DMS114 treated with DMSO at 0.1 percent for 48 hours (cell line): ENCODE measurements around the gene P2RY4.
"Not testable (repeated sequence)": the region's sequence is repeated elsewhere in the genome, so short reads cannot be mapped to it uniquely, and the experiment has no call there.

Experiments used
- DNase-seq: peaks from one replicate; lab custom pipeline; 2025; ENCODE audit not compliant: unreplicated experiment; lab: John Stamatoyannopoulos, UW

P2RY4 gene

DNA sequence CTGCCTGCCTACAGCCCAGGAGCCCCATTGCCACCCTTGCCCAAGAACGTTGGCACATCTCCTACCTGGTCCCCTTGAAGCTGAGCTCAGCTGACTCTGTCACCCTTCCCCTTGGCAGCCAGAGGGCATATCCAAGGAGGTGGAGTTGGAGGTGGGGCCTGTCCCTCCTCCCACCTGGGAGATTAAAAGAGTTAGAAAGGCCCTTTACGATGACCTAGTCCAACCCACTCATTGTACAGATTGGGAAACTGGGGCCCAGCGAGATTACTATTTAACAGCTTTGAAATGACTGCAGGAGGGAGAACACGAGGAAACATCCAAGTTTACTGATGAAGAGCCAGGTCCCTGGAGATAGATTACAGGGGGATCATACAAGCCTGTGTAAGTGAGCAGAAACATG lies at the start of gene P2RY4:
TSS of gene P2RY4 (minus strand) at position 101 of the 400 bp plus-strand sequence. CDS start 580 bp downstream, outside the sequence.
- no peak for DNase-seq

DNA sequence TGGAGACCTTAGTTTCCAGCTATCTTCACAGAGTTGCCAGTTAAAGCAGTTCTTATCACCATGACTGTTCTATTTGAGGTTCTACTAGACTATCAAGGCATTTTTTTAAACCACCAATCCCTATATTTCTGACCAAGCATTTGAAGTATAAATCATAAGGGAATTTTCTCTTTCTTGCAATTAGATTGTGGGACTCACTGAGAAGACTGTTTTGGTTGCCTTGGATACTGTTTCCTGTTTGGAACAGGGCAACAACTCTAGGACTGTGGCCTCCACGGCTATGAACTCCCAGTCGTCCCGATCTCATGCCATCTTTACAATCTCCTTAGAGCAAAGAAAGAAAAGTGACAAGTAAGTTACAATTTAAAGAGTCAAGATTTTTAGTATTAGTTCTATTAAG lies 41.7 kb upstream of the P2RY4 start:
- no peak for DNase-seq

DNA sequence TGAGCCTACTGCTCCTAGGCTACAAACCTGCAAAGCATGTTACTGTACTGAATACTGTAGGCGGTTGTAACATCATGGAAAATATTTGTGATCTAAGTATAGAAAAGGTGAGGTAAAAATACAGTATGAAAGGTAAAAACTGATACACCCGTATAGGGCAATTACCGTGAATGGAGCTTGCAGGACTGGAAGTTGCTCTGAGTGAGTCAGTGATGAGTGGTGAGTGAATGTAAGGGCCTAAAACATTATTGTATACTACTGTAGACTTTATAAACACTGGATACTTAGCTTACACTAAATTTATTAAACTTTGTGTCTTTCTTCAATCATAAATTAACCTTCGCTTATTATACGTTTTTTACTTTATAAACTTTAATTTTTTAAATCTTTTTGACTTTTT lies 33.6 kb upstream of the P2RY4 start:
- DNase-seq, result no peak

DNA sequence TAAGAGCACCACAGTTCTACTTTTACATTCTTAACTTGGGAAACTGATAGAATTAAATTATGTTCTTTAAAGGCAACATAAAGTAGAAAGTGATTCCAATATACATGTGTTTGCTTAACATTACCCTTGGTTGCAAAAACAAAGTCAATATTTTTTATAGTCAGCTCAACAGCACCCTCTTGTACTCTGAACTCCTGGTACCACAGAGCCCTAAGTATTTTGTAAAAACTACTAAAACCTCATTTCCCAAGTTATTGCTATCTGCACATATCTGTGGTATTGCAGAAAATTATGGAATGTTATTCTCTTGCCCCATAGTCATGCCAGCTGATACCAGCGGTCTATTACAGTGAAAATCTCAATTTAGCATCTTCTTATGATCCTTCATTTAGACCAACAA lies 32.8 kb upstream of the P2RY4 start:
- no peak for DNase-seq

DNA sequence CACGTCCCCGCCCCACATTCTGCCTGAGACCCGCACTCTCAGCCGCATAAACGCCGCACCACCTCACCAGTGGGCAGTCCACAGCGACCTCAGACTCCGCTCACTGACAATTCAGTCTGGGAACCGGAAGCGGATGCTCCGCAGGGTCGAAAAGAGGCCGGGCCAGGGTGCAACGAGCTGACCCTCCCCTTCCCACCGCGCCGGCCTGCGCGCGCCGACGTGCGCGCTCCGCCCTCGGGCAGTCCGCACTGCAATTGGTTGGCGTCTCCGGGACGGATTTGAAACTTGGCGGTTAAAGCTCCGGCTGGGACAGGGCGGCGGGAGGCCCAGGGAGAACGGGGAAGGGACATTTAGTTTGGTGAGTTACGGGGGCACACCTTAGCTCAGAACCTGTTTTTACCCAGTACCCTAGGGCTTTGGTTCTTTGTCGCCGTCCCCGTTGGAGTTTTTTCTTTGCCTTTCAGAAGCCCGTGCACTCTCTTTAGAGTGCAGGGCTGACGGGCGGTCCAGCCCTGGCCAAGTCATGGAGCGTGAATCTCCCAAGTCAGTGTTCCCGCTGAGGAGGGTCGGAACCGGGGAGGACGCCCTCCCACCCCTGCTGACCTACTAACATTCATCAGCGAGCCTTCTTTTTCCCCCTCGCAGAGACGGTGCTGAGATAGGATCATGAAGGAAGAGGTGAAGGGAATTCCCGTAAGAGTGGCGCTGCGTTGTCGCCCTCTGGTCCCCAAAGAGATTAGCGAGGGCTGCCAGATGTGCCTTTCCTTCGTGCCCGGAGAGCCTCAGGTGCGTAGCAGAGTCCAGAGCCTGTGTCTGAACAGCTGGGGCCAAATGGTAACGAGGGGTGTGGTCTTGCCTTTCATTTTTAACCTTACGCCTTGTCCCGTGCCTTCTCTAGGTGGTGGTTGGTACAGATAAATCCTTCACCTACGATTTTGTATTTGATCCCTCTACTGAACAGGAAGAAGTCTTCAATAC lies 30.1 kb upstream of the P2RY4 start, which contains the start of the genes KIF4A and PDZD11:
TSS of gene KIF4A (plus strand) at position 312 of the 978 bp plus-strand sequence. CDS start at position 667, 355 bp downstream.
TSS of gene PDZD11 (minus strand) at position 135 of the 978 bp plus-strand sequence. CDS start 586 bp downstream, outside the sequence.
- peak; percentile 78 for DNase-seq

DNA sequence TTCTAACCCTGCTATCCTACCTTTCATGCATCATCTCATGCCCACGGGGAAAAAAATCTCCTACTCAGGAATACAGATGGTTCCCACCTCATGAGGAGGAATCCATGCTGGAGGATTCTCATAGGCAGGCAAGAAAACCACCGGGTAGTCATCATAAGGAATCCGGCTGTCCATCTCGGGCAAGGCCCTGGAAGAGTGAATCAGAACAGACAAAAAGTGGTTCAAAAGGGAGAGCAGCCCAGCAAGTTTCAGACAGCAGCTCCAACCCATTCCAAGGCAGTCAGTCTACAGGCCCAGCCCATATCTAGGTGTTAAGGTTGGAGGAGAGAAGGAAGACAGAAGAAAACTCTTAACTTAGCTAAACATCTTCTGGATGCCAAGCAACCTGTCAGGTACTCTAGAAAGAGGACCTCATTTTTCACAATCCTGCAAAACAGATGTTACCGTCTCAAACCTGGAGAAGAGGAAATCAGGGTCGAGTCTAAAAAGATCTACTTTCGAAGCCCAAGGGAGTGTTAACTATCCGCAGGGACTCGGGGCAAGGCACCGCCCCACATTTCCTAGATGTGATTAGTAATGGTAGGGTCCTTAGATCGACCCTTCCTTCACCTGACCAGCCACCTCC lies 29.3 kb upstream of the P2RY4 start:
- no peak for DNase-seq

DNA sequence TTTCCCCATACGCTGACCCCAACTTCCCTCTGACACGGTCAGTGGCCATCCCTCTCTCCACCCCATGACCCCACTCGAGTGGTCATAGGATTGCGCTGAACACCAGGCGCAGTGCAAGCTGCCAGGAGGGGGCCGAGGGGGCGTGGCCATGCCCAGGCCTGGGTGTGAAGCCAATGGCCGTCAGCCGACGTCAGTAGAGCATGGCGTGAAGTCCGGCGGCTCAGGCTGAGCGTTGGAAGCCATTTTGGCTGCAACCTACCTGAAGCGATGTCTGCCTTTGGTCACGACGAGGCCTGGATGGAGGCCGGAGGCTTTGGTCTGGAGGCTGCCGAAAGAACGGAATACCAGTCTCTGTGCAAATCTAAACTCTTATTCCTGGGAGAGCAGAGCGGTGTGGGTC lies 21.9 kb upstream of the P2RY4 start, which contains the start of gene RAB41:
TSS of gene RAB41 (plus strand) at position 222 of the 400 bp plus-strand sequence. CDS start at position 268, 46 bp downstream.
- DNase-seq, result no peak

DNA sequence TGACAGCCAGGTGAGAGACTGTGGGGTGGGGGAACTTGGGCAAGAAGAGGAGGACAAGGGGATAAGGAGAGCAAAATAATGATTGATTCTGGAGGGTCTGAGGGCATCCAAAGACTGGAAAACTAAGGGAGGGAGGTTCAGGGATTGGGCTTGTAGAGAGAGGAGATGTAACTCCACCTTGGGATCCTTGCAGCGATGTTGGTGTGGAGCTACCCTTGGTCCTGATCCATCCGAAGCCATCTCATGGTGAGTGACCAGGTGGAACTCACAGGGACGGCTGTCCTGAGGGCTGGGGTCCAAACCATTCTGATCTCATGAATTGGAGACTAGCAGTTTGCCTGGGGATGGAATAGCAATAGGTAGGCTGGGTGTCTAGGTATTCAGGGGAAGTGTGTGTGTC lies 20.6 kb upstream of the P2RY4 start:
- DNase-seq, result no peak

DNA sequence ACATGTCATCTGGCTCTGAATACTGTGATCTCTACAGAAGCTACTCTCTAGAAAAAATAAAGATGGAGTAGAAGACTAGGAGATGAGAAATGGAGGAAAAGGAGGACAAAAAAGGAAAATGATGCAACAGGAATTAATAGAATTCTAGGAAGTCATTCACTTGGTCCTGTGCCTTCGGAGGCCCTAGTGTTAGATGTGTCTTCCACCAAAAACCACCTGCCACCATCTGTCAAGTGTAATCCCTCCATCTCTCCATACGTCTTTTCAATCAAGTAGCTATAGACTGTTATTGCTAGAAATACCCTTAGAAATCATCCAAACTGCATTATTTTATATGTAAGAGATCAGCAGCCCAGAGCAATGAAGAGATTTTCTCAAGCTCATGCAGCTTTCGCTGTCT lies 19.1 kb upstream of the P2RY4 start:
- DNase-seq, result no peak

DNA sequence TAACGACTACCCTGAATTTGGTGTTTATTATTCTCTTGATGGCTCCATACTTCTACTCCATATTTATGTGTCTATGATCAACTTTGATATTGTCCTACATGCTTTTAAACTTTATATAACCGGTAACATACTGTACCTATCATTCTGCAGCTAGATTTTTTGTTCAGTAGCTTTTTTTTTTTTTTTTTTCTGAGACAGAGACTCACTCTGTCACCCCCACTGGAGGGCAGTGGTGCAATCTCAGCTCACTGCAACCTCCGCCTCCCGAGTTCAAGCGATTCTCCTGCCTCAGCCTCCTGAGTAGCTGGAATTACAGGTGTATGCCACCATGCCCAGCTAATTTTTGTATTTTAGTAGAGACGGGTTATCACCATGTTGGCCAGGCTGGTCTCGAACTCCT lies 14.0 kb upstream of the P2RY4 start:
- DNase-seq, result not testable (repeated sequence)

DNA sequence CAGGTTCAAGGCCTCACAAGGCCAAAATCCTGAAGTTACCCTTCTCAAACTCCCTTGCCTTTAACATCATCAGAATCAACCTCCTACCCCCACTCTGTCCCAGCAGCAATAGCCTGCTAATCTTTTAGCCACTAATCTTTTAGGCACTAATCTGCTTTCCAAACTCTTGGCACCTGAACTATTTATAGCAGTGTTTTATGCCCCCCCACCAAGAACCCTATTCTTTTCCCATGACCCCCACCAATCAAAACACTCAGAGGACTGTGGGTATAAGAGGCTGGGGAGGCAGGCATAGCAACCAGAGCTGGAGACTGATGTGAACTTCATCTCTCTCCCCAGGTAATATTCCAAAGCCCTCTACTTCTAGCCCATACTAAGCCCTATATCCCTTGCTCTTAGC lies 8.0 kb upstream of the P2RY4 start, which contains the start of gene ARR3:
TSS of gene ARR3 (plus strand) at position 301 of the 400 bp plus-strand sequence. CDS start 1,052 bp downstream, outside the sequence.
- DNase-seq, result no peak

DNA sequence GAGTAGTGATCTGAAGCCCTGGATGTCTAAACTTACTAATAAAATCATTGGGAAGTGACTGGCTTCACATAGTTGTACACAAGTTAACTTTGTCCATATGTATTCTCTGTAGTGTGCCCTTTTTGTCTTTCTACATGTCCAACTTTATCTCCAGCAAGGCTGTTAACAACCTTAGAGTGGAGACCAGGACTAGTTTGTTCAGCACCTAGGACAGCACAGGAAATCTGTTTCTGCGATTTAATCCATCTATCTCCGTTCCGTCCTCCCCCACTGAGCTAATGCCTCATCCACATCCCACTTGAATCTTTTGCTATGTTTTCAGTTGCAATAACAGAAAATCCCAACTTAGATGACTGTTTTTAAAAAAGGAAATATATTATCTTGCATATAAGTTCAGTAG lies 4.8 kb upstream of the P2RY4 start:
- DNase-seq, result no peak

DNA sequence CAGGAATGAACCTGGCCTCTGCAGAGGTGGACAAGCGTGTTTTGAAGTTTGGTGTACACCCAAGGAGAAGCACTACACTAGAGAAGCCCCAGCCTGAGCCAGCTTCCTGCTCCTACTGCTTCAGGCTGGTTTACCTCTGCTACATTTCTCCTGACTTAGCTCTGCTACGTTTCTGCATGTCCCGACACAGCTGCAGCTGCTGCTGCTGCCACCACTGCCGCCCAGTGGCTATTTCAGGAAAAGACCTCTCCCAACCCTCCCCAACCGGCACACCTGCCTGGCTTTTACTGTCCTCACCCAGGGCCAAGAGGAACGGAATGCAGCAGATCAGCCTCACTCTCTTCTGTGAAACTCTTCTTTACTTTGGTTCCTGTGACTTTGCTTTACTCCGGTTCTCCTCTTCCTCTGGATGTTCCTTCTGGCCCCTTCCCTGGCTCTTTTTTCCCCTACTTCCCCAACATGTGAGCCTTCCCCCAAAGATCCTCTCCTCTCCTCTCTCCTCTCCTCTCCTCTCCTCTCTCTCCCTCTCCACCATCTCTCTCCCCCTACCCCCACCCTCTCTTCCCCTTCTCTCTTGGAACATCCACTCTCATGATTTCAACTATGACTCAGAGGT lies 3.1 kb upstream of the P2RY4 start:
- DNase-seq, result no peak

DNA sequence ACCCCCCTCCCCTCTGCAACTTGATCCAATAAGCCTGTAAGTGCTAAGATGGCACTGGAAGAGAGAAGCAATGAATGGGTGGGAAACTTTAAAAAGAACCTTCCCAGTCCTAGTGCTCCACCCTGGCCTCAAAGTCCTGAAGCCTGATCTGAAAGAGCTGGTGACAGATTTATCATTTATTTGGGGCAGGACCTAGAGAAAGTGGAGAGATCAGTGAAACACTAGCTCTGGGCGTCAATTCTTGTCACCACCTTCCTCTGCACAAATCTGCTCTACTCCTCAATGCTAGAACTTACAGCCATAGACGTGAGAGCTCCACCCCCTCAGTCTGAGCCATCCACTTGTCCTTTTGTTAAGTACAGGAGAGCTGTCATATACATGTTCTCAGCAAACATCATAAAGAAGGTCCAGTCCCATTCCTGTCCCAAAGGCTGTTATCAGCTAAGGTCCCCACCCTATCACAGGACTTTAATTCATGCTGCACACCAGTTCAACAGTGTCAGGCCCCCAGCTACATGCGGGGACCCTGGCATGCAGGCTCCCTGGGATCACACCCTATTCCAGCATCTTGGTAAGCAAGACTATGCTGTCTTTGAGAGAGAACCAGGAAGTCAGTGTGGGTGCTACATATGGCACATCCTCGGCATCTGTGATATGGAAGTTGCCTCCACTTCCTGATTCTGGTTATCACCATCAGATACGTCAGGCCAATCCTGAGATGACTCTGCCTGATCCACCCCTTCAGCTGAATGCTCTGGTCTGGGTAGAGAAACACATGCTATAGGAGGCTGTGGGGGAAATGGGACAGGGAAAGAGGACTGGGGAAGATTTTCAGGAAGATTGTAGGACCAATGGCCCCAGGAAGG lies 2.3 kb downstream of the P2RY4 start:
- no peak for DNase-seq

DNA sequence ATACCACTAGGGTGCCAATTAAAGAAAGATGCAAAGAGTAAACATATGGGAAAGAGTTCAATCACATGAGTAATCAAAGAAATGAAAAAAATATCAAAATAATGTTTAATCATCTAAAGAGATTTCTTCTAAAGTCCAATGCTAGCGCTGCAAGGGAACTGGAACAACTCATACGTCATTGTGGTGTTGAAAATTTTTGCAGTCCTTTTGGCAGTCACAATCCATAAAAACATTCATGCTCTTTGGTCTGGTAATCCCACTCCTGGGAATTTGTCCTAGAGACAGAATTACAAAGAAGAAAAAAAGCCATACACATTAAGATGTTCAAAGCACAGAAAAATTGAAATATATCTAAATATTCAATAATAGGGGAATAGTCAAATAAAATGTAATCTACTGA lies 4.6 kb downstream of the P2RY4 start:
- no peak for DNase-seq

DNA sequence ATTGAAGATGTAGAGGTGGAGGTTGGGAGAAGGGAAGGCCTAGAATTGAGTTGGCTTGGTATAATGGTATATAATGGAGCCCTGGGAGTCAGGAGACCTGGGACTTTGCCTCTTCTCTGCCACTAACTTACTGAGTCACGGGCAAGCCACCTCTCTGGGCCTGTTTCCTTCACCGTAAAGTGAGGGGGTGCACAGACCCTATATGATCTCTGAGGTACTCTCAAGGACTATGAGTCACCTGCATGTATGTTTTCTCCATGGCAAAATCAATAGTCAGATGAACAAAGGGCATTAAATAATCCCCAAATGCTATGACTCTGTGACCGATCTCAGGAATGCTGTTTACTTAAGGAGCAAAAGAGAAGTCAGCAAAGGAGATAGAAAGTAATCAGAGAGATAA lies 5.1 kb downstream of the P2RY4 start:
- no peak for DNase-seq

DNA sequence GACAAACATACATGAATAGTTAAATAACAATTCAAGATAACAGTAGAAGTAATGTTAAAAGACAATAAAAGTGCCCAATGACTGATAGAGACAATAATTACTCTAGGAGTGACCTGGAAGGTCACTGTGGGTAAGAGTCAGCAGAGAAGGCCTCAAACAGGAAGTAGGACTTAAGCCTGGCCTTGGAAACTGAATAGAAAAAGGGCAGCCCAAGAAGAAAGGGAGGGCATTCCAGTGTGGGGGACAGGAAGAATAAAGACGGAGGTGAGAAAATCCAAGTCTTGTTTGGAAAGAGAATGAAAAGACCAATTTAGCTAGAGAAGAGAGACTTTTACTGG lies 6.0 kb downstream of the P2RY4 start:
- DNase-seq, result no peak

DNA sequence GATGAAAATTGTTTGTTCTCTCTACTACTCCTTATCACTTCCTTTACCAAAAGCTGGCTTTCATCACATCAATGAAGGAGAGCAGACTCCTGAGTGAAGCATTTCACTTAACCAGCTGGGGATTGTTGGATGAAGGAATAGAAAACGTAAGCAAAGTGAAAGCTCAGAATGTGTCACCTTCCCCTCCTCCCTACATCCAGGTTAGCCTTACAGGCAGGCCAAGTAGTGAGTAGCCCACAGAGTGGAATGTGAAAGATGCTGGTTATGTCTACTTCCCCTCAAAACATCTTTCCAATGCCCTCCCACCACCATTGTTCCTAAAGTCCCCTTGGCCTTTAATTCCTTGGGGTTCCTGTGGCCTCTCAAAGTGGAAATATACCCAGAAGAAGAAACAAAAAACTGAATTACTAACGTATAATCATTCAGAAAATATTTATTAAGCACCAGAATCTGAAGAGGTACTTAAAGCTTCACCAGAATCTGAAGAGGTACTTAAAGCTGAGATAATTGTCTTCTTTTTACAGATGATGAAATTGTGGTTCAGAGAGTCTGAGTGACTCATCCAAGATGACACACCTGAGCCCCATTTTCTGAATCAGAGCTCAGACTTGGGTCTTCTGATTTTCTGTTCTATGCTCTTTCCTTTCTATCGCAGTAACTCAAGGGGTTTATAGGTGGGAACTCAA lies 6.5 kb downstream of the P2RY4 start:
- no peak for DNase-seq

DNA sequence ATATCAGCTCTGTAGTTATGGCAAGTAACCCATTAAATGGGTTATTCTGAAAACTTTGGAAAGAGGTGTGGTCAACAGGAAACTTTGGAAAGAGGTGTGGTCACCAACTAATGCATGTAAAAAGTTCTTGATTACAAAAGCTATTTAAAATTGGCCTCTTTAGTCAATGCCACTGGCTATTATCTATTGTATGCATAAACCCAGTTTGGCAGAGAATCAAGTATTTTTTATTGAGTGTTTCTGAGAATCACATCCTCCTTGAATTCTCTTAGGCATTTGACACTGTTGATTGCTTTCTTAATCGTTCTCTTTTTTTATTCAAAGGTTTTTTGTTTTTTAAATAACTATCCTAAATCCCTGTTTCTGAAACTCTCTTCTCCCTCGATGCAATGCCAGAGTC lies 7.5 kb downstream of the P2RY4 start:
- DNase-seq, result no peak

DNA sequence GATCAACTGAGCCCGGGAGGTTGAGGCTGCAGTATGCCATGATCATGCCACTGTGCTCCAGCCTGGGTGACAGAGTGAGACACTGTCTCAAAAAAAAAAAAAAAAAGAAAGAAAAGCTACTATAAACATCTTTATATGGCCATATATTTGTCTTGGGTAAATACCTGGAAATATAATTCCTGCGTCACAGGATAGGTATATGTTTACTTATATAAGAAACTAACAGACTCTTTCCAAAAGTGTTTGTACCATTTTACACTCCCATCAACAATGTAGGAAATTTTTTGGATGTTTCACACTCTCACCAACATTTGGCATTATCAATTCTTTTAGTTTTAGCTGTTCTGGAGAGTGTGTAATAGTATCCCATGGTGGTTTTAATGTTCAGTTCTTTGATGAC lies 12.8 kb downstream of the P2RY4 start:
- no peak for DNase-seq
